OCI-LY3 (cell line): Measurements from ENCODE around the gene SCN8A.

Experiments used
- EZH2phosphoT487 ChIP-seq: fragments of 200-600 bp; shearing (Covaris generic); IDR thresholded peaks from 2 replicates; pipeline ENCODE4 v1.6.1; 2018; ENCODE audit warnings: antibody characterized with exemption, mixed run types, low read depth
- TF ChIP-seq, protein P1 (sequence below): fragments of 200-600, 300-600 bp; sonication (generic); IDR thresholded peaks from 2 replicates; pipeline ENCODE4 v1.5.1; 2014; ENCODE audit warnings: antibody characterized with exemption, low read length, low read depth

DNA sequence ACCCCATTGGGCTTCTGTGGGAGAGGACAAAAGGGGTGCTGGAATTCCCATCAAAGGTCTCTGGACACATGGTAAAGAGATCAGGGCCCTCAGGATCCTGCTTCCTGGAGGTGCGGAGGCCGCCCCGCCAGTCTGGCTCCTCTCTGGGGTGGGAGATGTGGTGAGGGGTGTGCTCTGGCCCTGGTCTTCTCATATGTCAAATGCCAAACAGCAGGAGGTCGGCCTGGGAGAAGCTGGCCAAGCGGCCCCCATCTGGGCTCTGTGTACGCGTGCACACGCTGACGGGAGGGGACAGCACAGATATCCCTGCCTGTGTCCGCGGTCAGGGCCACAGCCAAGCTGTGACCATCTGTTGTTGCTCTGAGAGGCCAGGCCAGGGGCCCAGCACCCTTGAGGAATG lies 243.4 kb downstream of the SCN8A start:
- TF ChIP-seq, protein P1, sequence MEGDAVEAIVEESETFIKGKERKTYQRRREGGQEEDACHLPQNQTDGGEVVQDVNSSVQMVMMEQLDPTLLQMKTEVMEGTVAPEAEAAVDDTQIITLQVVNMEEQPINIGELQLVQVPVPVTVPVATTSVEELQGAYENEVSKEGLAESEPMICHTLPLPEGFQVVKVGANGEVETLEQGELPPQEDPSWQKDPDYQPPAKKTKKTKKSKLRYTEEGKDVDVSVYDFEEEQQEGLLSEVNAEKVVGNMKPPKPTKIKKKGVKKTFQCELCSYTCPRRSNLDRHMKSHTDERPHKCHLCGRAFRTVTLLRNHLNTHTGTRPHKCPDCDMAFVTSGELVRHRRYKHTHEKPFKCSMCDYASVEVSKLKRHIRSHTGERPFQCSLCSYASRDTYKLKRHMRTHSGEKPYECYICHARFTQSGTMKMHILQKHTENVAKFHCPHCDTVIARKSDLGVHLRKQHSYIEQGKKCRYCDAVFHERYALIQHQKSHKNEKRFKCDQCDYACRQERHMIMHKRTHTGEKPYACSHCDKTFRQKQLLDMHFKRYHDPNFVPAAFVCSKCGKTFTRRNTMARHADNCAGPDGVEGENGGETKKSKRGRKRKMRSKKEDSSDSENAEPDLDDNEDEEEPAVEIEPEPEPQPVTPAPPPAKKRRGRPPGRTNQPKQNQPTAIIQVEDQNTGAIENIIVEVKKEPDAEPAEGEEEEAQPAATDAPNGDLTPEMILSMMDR = no peak
- TF ChIP-seq EZH2phosphoT487 = no peak
